Type B pancreatic cell (in vitro differentiated cells): ENCODE results near the gene FAM72A. TPM values are rescaled to one million over a fixed set of nuclear protein-coding genes. Genes with fewer than 3 reads are reported as not detected.
"Not testable (repeated sequence)": the region's sequence is repeated elsewhere in the genome, so short reads cannot be mapped to it uniquely, and the experiment has no call there.

Source experiments
- DNase-seq: peaks from one replicate; pipeline ENCODE4 v3.0.0; 2021; ENCODE audit warnings: mixed read lengths; ENCODE audit not compliant: unreplicated experiment; ENCODE audit errors: extremely low spot score
- H3K27ac Mint-ChIP-seq: 2 replicates; pipeline ENCODE4 v1.8.0; 2021; ENCODE audit warnings: mild to moderate bottlenecking, mixed read lengths
- H3K27me3 Mint-ChIP-seq: 2 replicates; pipeline ENCODE4 v1.8.0; 2021; ENCODE audit warnings: mixed read lengths
- H3K36me3 Mint-ChIP-seq: 2 replicates; pipeline ENCODE4 v1.8.0; 2021; ENCODE audit warnings: mixed read lengths
- H3K4me1 Mint-ChIP-seq: one replicate; pipeline ENCODE4 v1.8.0; 2021; ENCODE audit warnings: mixed read lengths; ENCODE audit not compliant: unreplicated experiment
- H3K4me3 Mint-ChIP-seq: 2 replicates; pipeline ENCODE4 v1.8.0; 2021; ENCODE audit warnings: mild to moderate bottlenecking, mixed read lengths
- H3K9me3 Mint-ChIP-seq: 2 replicates; pipeline ENCODE4 v1.8.0; 2021; ENCODE audit warnings: mixed read lengths
- CTCF ChIP-seq: fragments of 200-600 bp; sonication (generic); conservative IDR thresholded peaks from 2 replicates; pipeline ENCODE4 v1.5.0; 2021; ENCODE audit warnings: antibody characterized with exemption, mild to moderate bottlenecking
- total RNA-seq: library from RNA; stranded (reverse); gene quantifications from 2 replicates; pipeline ENCODE4 v1.2.1, GENCODE V29; 2021; ENCODE audit warnings: low replicate concordance

FAM72A gene
- total RNA-seq, 1 donor from 2014 or later: 4.3 TPM

- H3K36me3 Mint-ChIP-seq, DNase-seq, H3K4me3 Mint-ChIP-seq, H3K27me3 Mint-ChIP-seq, H3K9me3 Mint-ChIP-seq, H3K4me1 Mint-ChIP-seq, H3K27ac Mint-ChIP-seq: not testable (repeated sequence)
- peak; percentile 27 for TF ChIP-seq CTCF
Measured at GRCh38 chr1:206175459-206176113, 27.1 kb downstream of the FAM72A start.

GRCh38 chr1:206174182-206174868 is 28.3 kb downstream of the FAM72A start:
- not testable (repeated sequence) for H3K36me3 Mint-ChIP-seq, H3K9me3 Mint-ChIP-seq, H3K4me1 Mint-ChIP-seq, H3K4me3 Mint-ChIP-seq, DNase-seq, H3K27me3 Mint-ChIP-seq, H3K27ac Mint-ChIP-seq
- peak; percentile 52 for TF ChIP-seq CTCF

- not testable (repeated sequence) for H3K9me3 Mint-ChIP-seq, H3K27ac Mint-ChIP-seq, H3K4me1 Mint-ChIP-seq, H3K4me3 Mint-ChIP-seq, DNase-seq, H3K36me3 Mint-ChIP-seq, H3K27me3 Mint-ChIP-seq
Measured at GRCh38 chr1:206173110-206173719, 29.4 kb downstream of the FAM72A start.

- not testable (repeated sequence) for H3K27ac Mint-ChIP-seq, DNase-seq, H3K4me3 Mint-ChIP-seq, H3K36me3 Mint-ChIP-seq, H3K27me3 Mint-ChIP-seq, H3K4me1 Mint-ChIP-seq, H3K9me3 Mint-ChIP-seq
Measured at GRCh38 chr1:206169794-206170193, 32.8 kb downstream of the FAM72A start.

GRCh38 chr1:206167350-206168029 is 35.1 kb downstream of the FAM72A start:
- peak; percentile 60 for TF ChIP-seq CTCF
- H3K4me1 Mint-ChIP-seq, H3K27ac Mint-ChIP-seq, H3K36me3 Mint-ChIP-seq, DNase-seq, H3K27me3 Mint-ChIP-seq, H3K9me3 Mint-ChIP-seq, H3K4me3 Mint-ChIP-seq: not testable (repeated sequence)

- peaks cover 5% of the 10 kb centered on the region for H3K27me3 Mint-ChIP-seq
- H3K36me3 Mint-ChIP-seq: no peaks in the 10 kb centered on the region
- H3K27ac Mint-ChIP-seq: no peak overlapping the region
- no peak for DNase-seq
- no peak for TF ChIP-seq CTCF
- no peak overlapping the region for H3K4me3 Mint-ChIP-seq
- peaks cover 19% of the 10 kb centered on the region for H3K4me1 Mint-ChIP-seq
- H3K9me3 Mint-ChIP-seq: no peaks in the 10 kb centered on the region
Measured at GRCh38 chr1:206145771-206146290, 56.8 kb downstream of the FAM72A start.
